AG04449 (cell line): ENCODE results near the gene CFAP61.

Experiments
- CTCF ChIA-PET: fragments of 350-600 bp; formaldehyde crosslinking; extraction: SDS; loops from one replicate; lab custom pipeline; 2021; ENCODE audit warnings: antibody characterized with exemption; lab: Yijun Ruan, JAX
- POLR2A ChIA-PET: fragments of 400-600, 350-600 bp; formaldehyde crosslinking; extraction: SDS; loops from one replicate; lab custom pipeline; 2020; ENCODE audit warnings: antibody characterized with exemption, inconsistent platforms; lab: Yijun Ruan, JAX
- DNase-seq: peaks from one replicate; pipeline ENCODE4 v3.0.0-alpha.2; 2010; ENCODE audit warnings: low read depth, low spot score
- H3K4me3 ChIP-seq: 2 replicates; pipeline ENCODE4 v1.5.1; 2011; ENCODE audit warnings: low read depth, mild to moderate bottlenecking, control low read depth, low read length
- CTCF ChIP-seq: IDR thresholded peaks from one replicate; pipeline ENCODE4 v1.5.1; 2011; ENCODE audit warnings: mild to moderate bottlenecking, moderate library complexity, low read length, control low read depth, inconsistent platforms; ENCODE audit not compliant: insufficient read depth; ENCODE audit errors: missing control alignments

CFAP61 gene

DNA sequence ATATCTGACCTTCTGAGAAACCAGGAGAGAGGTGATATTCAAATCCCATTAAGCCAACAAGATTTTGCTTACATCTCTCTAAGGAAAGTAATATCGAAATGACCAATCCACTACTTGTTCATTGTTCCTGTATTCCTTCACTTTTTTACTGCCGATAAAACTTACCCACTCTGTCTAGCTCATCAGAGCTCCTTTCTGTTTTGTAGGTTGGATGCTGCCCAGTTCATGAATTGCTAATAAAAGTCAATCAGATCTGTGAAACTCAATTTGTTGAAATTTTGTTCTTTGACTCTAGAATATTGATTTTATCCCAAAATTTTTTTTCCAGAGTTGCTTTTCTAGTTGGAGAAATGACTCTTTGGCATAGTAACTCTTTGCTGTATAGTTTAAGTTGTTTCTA, 166.7 kb downstream of the CFAP61 start:
- CTCF ChIA-PET = no interaction called here
- POLR2A ChIA-PET = no interaction called here
- no peak for DNase-seq
- TF ChIP-seq CTCF = no peak
- H3K4me3 ChIP-seq = no peak overlapping the region

- H3K4me3 ChIP-seq = no peak overlapping the region
- ChIA-PET CTCF (interaction anchor here (1.6 kb wide), 1 partner anchor 16 kb away, joined by 6 read pairs; no protein-coding TSS in a partner anchor), POLR2A (no interaction called here)
- no peak for TF ChIP-seq CTCF
- no peak for DNase-seq
Observed at GRCh38 chr20:20220134-20220533, 167.8 kb downstream of the CFAP61 start.

- CTCF ChIA-PET = interaction anchor here (3.6 kb wide), 1 partner anchor 13 kb away, joined by 18 read pairs; no protein-coding TSS in a partner anchor
- DNase-seq = no peak
- TF ChIP-seq CTCF = no peak
- H3K4me3 ChIP-seq = no peak overlapping the region
- POLR2A ChIA-PET = no interaction called here
Observed at GRCh38 chr20:20223981-20224380, 171.6 kb downstream of the CFAP61 start.

- POLR2A ChIA-PET = no interaction called here
- CTCF ChIA-PET = interaction anchor here (3.6 kb wide), 1 partner anchor 12 kb away, joined by 18 read pairs; no protein-coding TSS in a partner anchor
- no peak for DNase-seq
- H3K4me3 ChIP-seq = no peak overlapping the region
- no peak for TF ChIP-seq CTCF
Observed at GRCh38 chr20:20224806-20225205, 172.5 kb downstream of the CFAP61 start.

- ChIA-PET POLR2A (no interaction called here), CTCF (interaction anchor here (3.6 kb wide), 1 partner anchor 11 kb away, joined by 18 read pairs; no protein-coding TSS in a partner anchor)
Observed at GRCh38 chr20:20225325-20226043, 173.2 kb downstream of the CFAP61 start.

More at GRCh38 chr20:20225325-20226043, 173.2 kb downstream of the CFAP61 start:
- DNase-seq = no peak
- H3K4me3 ChIP-seq = no peak overlapping the region
- no peak for TF ChIP-seq CTCF
